GM21825 (cell line): Measurements from ENCODE around the gene CDHR3.
A peak's percentile ranks its signal among the peaks of the same experiment; 100 is the strongest.
"Not testable (repeated sequence)": the region's sequence is repeated elsewhere in the genome, so short reads cannot be mapped to it uniquely, and the experiment has no call there.

Source experiments
- ATAC-seq: cut with Tn5 transposase; IDR thresholded peaks from one replicate; pipeline ENCODE4 v1.9.1; 2021; ENCODE audit warnings: mild to moderate bottlenecking, moderate library complexity; ENCODE audit not compliant: unreplicated experiment

CDHR3 gene

GRCh38 chr7:105990727-105991453 is 27.8 kb downstream of the CDHR3 start:
- ATAC-seq: no peak

- no peak for ATAC-seq
These were observed 29.8 kb downstream of the CDHR3 start for GRCh38 chr7:105992905-105993304.

- no peak for ATAC-seq
These were observed 34.0 kb downstream of the CDHR3 start for GRCh38 chr7:105996860-105997737.

GRCh38 chr7:105999256-105999655 is 36.2 kb downstream of the CDHR3 start:
- no peak for ATAC-seq

- ATAC-seq: no peak
These were observed 38.1 kb downstream of the CDHR3 start for GRCh38 chr7:106001196-106001595.

GRCh38 chr7:106001886-106002285 is 38.8 kb downstream of the CDHR3 start:
- ATAC-seq: no peak

- ATAC-seq: no peak
These were observed 40.5 kb downstream of the CDHR3 start for GRCh38 chr7:106003525-106004064.

GRCh38 chr7:106006906-106007305 is 43.8 kb downstream of the CDHR3 start:
- ATAC-seq: no peak

GRCh38 chr7:106007796-106008195 is 44.7 kb downstream of the CDHR3 start:
- not testable (repeated sequence) for ATAC-seq

- peak; percentile 79 for ATAC-seq
These were observed 46.6 kb downstream of the CDHR3 start for GRCh38 chr7:106009503-106010226.

GRCh38 chr7:106010331-106010730 is 47.3 kb downstream of the CDHR3 start:
- ATAC-seq: no peak

- ATAC-seq: no peak
These were observed 47.8 kb downstream of the CDHR3 start for GRCh38 chr7:106010866-106011265.

- no peak for ATAC-seq
These were observed 49.1 kb downstream of the CDHR3 start for GRCh38 chr7:106012184-106012583.

- no peak for ATAC-seq
These were observed 49.9 kb downstream of the CDHR3 start for GRCh38 chr7:106012935-106013439.

- no peak for ATAC-seq
These were observed 52.5 kb downstream of the CDHR3 start for GRCh38 chr7:106015381-106016218.

- no peak for ATAC-seq
These were observed 53.3 kb downstream of the CDHR3 start for GRCh38 chr7:106016331-106016730.

GRCh38 chr7:106017657-106018056 is 54.6 kb downstream of the CDHR3 start:
- no peak for ATAC-seq

- no peak for ATAC-seq
These were observed 55.8 kb downstream of the CDHR3 start for GRCh38 chr7:106018566-106019469.

- no peak for ATAC-seq
These were observed 56.4 kb downstream of the CDHR3 start for GRCh38 chr7:106019470-106019820.
